H9 (cell line): ENCODE results near the gene NUDT8. TPM values are rescaled to one million over a fixed set of nuclear protein-coding genes. Genes with fewer than 3 reads are reported as not detected.

ENCODE experiments used
- DNase-seq: peaks from one replicate; pipeline ENCODE4 v3.0.0-alpha.2; 2017
- H2AFZ ChIP-seq: one replicate; pipeline ENCODE4 v1.6.1; 2013; ENCODE audit warnings: mild to moderate bottlenecking, low read length, control low read depth, moderate library complexity
- H2AK5ac ChIP-seq: 2 replicates; pipeline ENCODE4 v1.6.1; 2013; ENCODE audit warnings: low read length, control low read depth, mixed read lengths; ENCODE audit not compliant: insufficient read length
- H2BK120ac ChIP-seq: one replicate; pipeline ENCODE4 v1.6.1; 2013; ENCODE audit warnings: low read depth, mild to moderate bottlenecking, low read length, control low read depth, inconsistent platforms; ENCODE audit not compliant: poor library complexity, severe bottlenecking
- H2BK12ac ChIP-seq: 2 replicates; pipeline ENCODE4 v1.6.1; 2013; ENCODE audit warnings: low read length, control low read depth, mixed read lengths, low read depth; ENCODE audit not compliant: insufficient read length
- H2BK15ac ChIP-seq: 2 replicates; pipeline ENCODE4 v1.6.1; 2013; ENCODE audit warnings: low read depth, low read length, control low read depth
- H2BK20ac ChIP-seq: one replicate; pipeline ENCODE4 v1.6.1; 2013; ENCODE audit warnings: low read depth, mild to moderate bottlenecking, low read length, control low read depth, inconsistent platforms; ENCODE audit not compliant: poor library complexity, severe bottlenecking
- H2BK5ac ChIP-seq: 2 replicates; pipeline ENCODE4 v1.6.1; 2013; ENCODE audit warnings: low read length, control low read depth, mixed read lengths; ENCODE audit not compliant: insufficient read length
- H3K14ac ChIP-seq: 2 replicates; pipeline ENCODE4 v1.6.1; 2013; ENCODE audit warnings: low read length, control low read depth; ENCODE audit not compliant: insufficient read depth
- H3K18ac ChIP-seq: 2 replicates; pipeline ENCODE4 v1.6.1; 2013; ENCODE audit warnings: low read depth, mild to moderate bottlenecking, mixed read lengths, low read length, control low read depth; ENCODE audit not compliant: insufficient read length
- H3K23ac ChIP-seq: 2 replicates; pipeline ENCODE4 v1.6.1; 2013; ENCODE audit warnings: low read length, control low read depth, mixed read lengths, low read depth; ENCODE audit not compliant: insufficient read length
- H3K23me2 ChIP-seq: 2 replicates; pipeline ENCODE4 v1.6.1; 2013; ENCODE audit warnings: low read depth, mild to moderate bottlenecking, mixed read lengths, low read length, control low read depth; ENCODE audit not compliant: insufficient read length, poor library complexity, severe bottlenecking
- H3K27ac ChIP-seq: 2 replicates; pipeline ENCODE4 v1.5.1; 2013; ENCODE audit warnings: low read length, control low read depth, mixed read lengths, low read depth; ENCODE audit not compliant: insufficient read length
- H3K27me3 ChIP-seq: 2 replicates; pipeline ENCODE4 v1.6.1; 2013; ENCODE audit warnings: low read length, control low read depth, inconsistent platforms; ENCODE audit not compliant: insufficient read depth
- H3K4ac ChIP-seq: 2 replicates; pipeline ENCODE4 v1.6.1; 2013; ENCODE audit warnings: low read depth, mild to moderate bottlenecking, control low read depth, inconsistent platforms, low read length, moderate library complexity
- H3K4me1 ChIP-seq: 2 replicates; pipeline ENCODE4 v1.6.1; 2013; ENCODE audit warnings: low read length, control low read depth, inconsistent platforms; ENCODE audit not compliant: insufficient read depth
- H3K4me2 ChIP-seq: 2 replicates; pipeline ENCODE4 v1.6.1; 2013; ENCODE audit warnings: low read length, control low read depth, mixed read lengths; ENCODE audit not compliant: insufficient read length, insufficient read depth
- H3K56ac ChIP-seq: 2 replicates; pipeline ENCODE4 v1.6.1; 2013; ENCODE audit warnings: low read depth, mild to moderate bottlenecking, mixed read lengths, low read length, control low read depth; ENCODE audit not compliant: insufficient read length
- H3K79me1 ChIP-seq: 2 replicates; pipeline ENCODE4 v1.6.1; 2013; ENCODE audit warnings: low read depth, mild to moderate bottlenecking, moderate library complexity, low read length, control low read depth, inconsistent platforms; ENCODE audit not compliant: insufficient read depth, poor library complexity, severe bottlenecking
- H3K79me2 ChIP-seq: 2 replicates; pipeline ENCODE4 v1.6.1; 2013; ENCODE audit warnings: low read length, control low read depth, inconsistent platforms; ENCODE audit not compliant: insufficient read depth
- H3K9ac ChIP-seq: 2 replicates; pipeline ENCODE4 v1.6.1; 2013; ENCODE audit warnings: low read length, control low read depth, mixed read lengths; ENCODE audit not compliant: insufficient read length; ENCODE audit errors: extremely low read depth
- H3K9me3 ChIP-seq: one replicate; pipeline ENCODE4 v1.6.1; 2013; ENCODE audit warnings: low read depth, low read length, inconsistent platforms; ENCODE audit not compliant: control insufficient read depth
- H3T11ph ChIP-seq: one replicate; pipeline ENCODE4 v1.6.1; 2013; ENCODE audit warnings: mild to moderate bottlenecking, low read length, control low read depth, inconsistent platforms
- H4K20me1 ChIP-seq: one replicate; pipeline ENCODE4 v1.6.1; 2013; ENCODE audit not compliant: control insufficient read depth, insufficient read length, insufficient read depth
- H4K5ac ChIP-seq: 2 replicates; pipeline ENCODE4 v1.6.1; 2013; ENCODE audit warnings: low read depth, mild to moderate bottlenecking, mixed read lengths, low read length, control low read depth; ENCODE audit not compliant: insufficient read length
- H4K8ac ChIP-seq: replicated peaks from 2 replicates; pipeline ENCODE4 v1.6.1; 2013; ENCODE audit warnings: low read length, control low read depth, mixed read lengths, low read depth; ENCODE audit not compliant: insufficient read length
- H4K91ac ChIP-seq: 2 replicates; pipeline ENCODE4 v1.6.1; 2013; ENCODE audit warnings: low read depth, mild to moderate bottlenecking, moderate library complexity, mixed read lengths, low read length, control low read depth; ENCODE audit not compliant: insufficient read length
- H3K27ac Mint-ChIP-seq, 3 experiments: 2 replicates in 2 of 3; 3 replicates in 1 of 3; pipeline ENCODE4 v1.8.0; 2020 to 2021; ENCODE audit warnings: mixed read lengths in 3 of 3, mild to moderate bottlenecking in 1 of 3, moderate library complexity in 1 of 3
- H3K27me3 Mint-ChIP-seq: 2 replicates; pipeline ENCODE4 v1.8.0; 2021; ENCODE audit warnings: low read depth, mild to moderate bottlenecking, moderate library complexity, mixed read lengths
- H3K36me3 Mint-ChIP-seq, 3 experiments: 2 replicates in 2 of 3; 3 replicates in 1 of 3; pipeline ENCODE4 v1.8.0; 2020 to 2021; ENCODE audit warnings: low read depth in 3 of 3, mixed read lengths in 3 of 3; ENCODE audit not compliant: insufficient read depth in 1 of 3
- H3K4me1 Mint-ChIP-seq, 2 experiments: 2 replicates each; pipeline ENCODE4 v1.8.0; 2020; ENCODE audit warnings: mixed read lengths in 2 of 2
- H3K4me3 Mint-ChIP-seq, 2 experiments: 2 replicates in 1 of 2; 3 replicates in 1 of 2; pipeline ENCODE4 v1.8.0; 2020 to 2021; ENCODE audit warnings: mild to moderate bottlenecking in 2 of 2, mixed read lengths in 2 of 2, moderate library complexity in 1 of 2
- H3K9me3 Mint-ChIP-seq, 2 experiments: 2 replicates in 1 of 2; 3 replicates in 1 of 2; pipeline ENCODE4 v1.8.0; 2020; ENCODE audit warnings: mild to moderate bottlenecking in 2 of 2, mixed read lengths in 2 of 2, moderate library complexity in 1 of 2
- WGBS: extraction: QIAGEN DNeasy Blood & Tissue Kit; methylation state at CpG from one replicate; pipeline ENCODE4 v1.1.7; 2013; ENCODE audit warnings: missing lambda C conversion rate, low lambda C conversion rate, mixed read lengths; ENCODE audit not compliant: insufficient read length; ENCODE audit errors: extremely low coverage; 5-methylcytosine and 5-hydroxymethylcytosine counted together
- total RNA-seq: library from RNA; stranded (reverse); gene quantifications from 2 replicates; pipeline ENCODE4 v1.2.1, GENCODE V29; 2021
- TF ChIP-seq, protein P1 (sequence below): fragments of 200-600 bp; sonication (generic); conservative IDR thresholded peaks from 3 replicates; pipeline ENCODE4 v1.8.0; 2021; ENCODE audit warnings: antibody characterized with exemption, mild to moderate bottlenecking

NUDT8 gene
- total RNA-seq, 1 experiment from 2014 or later, result 6.5 TPM

DNA sequence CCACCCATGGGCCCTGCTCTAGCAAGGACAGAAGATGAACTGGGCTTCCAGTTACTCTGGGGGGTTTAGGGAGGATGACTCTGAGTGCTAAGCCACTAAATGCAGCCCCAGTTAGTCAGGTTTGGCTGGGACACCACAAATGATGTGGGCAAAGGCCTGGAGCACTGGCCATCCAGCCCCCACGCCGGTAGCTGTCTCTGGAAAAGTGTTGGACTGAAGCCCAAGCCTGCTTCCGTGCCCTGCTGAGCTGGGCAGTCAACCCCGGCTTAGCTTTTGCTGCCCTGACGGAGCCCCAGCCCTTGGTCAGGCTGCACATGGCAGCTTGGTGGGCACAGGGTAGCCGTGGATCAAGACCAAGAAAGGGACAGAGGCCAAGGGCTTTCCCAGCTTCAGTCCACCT lies 51.8 kb downstream of the NUDT8 start:
- Histone ChIP-seq H2BK20ac (no peak overlapping the region), H3K9me3 (no peaks in the 10 kb centered on the region), H2BK15ac (no peak overlapping the region), H2AK5ac (no peak overlapping the region), H4K5ac (no peak overlapping the region), H4K91ac (no peak overlapping the region), H4K8ac (no peak overlapping the region), H3K18ac (no peak overlapping the region), H4K20me1 (no peaks in the 10 kb centered on the region), H2BK120ac (no peak overlapping the region), H3K27me3 (no peaks in the 10 kb centered on the region), H3K79me2 (no peaks in the 10 kb centered on the region), H2BK12ac (no peak overlapping the region), H3K23me2 (no peaks in the 10 kb centered on the region), H3K27ac (no peak overlapping the region), H3K4me1 (peaks cover 3% of the 10 kb centered on the region; the same call in 1 of the 2 replicates), H3K14ac (no peak overlapping the region), H3K9ac (no peak overlapping the region), H3K79me1 (no peaks in the 10 kb centered on the region), H3K56ac (no peak overlapping the region), H3T11ph (no peak overlapping the region), H3K4ac (no peak overlapping the region), H2AFZ (no peak overlapping the region), H2BK5ac (no peak overlapping the region), H3K4me2 (no peak overlapping the region), H3K23ac (no peak overlapping the region)
- TF ChIP-seq, protein P1, sequence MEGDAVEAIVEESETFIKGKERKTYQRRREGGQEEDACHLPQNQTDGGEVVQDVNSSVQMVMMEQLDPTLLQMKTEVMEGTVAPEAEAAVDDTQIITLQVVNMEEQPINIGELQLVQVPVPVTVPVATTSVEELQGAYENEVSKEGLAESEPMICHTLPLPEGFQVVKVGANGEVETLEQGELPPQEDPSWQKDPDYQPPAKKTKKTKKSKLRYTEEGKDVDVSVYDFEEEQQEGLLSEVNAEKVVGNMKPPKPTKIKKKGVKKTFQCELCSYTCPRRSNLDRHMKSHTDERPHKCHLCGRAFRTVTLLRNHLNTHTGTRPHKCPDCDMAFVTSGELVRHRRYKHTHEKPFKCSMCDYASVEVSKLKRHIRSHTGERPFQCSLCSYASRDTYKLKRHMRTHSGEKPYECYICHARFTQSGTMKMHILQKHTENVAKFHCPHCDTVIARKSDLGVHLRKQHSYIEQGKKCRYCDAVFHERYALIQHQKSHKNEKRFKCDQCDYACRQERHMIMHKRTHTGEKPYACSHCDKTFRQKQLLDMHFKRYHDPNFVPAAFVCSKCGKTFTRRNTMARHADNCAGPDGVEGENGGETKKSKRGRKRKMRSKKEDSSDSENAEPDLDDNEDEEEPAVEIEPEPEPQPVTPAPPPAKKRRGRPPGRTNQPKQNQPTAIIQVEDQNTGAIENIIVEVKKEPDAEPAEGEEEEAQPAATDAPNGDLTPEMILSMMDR, result no peak
- DNase-seq, result no peak
- no CpG with 5 or more reads among the region's 6 CpGs for WGBS
- H3K4me1 Mint-ChIP-seq, result peaks cover 43 to 45% of the 10 kb centered on the region in 2 experiments
- no peaks in the 10 kb centered on the region for H3K36me3 Mint-ChIP-seq
- H3K9me3 Mint-ChIP-seq, result peaks cover 0 to 2% of the 10 kb centered on the region in 2 experiments; a peak in 2 of 5 replicates
- H3K4me3 Mint-ChIP-seq, result no peak overlapping the region
- H3K27ac Mint-ChIP-seq, result no peak overlapping the region
- H3K27me3 Mint-ChIP-seq, result peaks cover 47% of the 10 kb centered on the region

Other genes with a start within 250 kb of the NUDT8 start
- gene RAD9A, start 238.0 kb downstream of the NUDT8 start, total RNA-seq, result 20.9 and 23.8 TPM in 2 replicates
- 205 and 214 TPM in 2 replicates for gene PPP1CA, start 228.1 kb downstream of the NUDT8 start, total RNA-seq
- 0.28 and 0.44 TPM in 2 replicates for gene TBC1D10C, start 225.9 kb downstream of the NUDT8 start, total RNA-seq
- gene CARNS1, start 214.3 kb downstream of the NUDT8 start, total RNA-seq, result 0.88 and 1.1 TPM in 2 replicates
- gene RPS6KB2, start 201.4 kb downstream of the NUDT8 start, total RNA-seq, result 46.6 and 51.7 TPM in 2 replicates
- gene PTPRCAP, start 192.3 kb downstream of the NUDT8 start, total RNA-seq, result 1.7 and 1.9 TPM in 2 replicates
- 80.9 and 86.4 TPM in 2 replicates for gene CORO1B, start 186.5 kb downstream of the NUDT8 start, total RNA-seq
- not detected in 2 replicates for gene GPR152, start 177.2 kb downstream of the NUDT8 start, total RNA-seq
- gene CABP4, start 174.6 kb downstream of the NUDT8 start, total RNA-seq, result 0.09 TPM in 1 of 2 replicates, not detected in the other
- 46.9 and 53.6 TPM in 2 replicates for gene TMEM134, start 160.7 kb downstream of the NUDT8 start, total RNA-seq
- 31.9 and 35.6 TPM in 2 replicates for gene AIP, start 146.9 kb downstream of the NUDT8 start, total RNA-seq
- 43.5 and 50.1 TPM in 2 replicates for gene PITPNM1, start 124.6 kb downstream of the NUDT8 start, total RNA-seq
- 32.9 and 36.1 TPM in 2 replicates for gene CDK2AP2, start 121.8 kb downstream of the NUDT8 start, total RNA-seq
- gene CABP2, start 106.5 kb downstream of the NUDT8 start, total RNA-seq, result not detected in 2 replicates
- gene GSTP1, start 46.1 kb downstream of the NUDT8 start, total RNA-seq, result 1,469 and 1,513 TPM in 2 replicates
- 152 and 154 TPM in 2 replicates for gene NDUFV1, start 23.0 kb downstream of the NUDT8 start, total RNA-seq
- gene TBX10, start 9.8 kb upstream of the NUDT8 start, total RNA-seq, result not detected in 2 replicates
- not detected in 2 replicates for gene ACY3, start 20.8 kb upstream of the NUDT8 start, total RNA-seq
- gene ALDH3B2, start 44.7 kb upstream of the NUDT8 start, total RNA-seq, result not detected in 2 replicates